ENCODE measurements around the gene SCUBE1.
A peak's percentile ranks its signal among the peaks of the same experiment; 100 is the strongest.

The SCUBE1 gene

GRCh38 chr22:43171019-43171491, 172.1 kb downstream of the SCUBE1 start:
- Histone ChIP-seq H3K9ac (ENCODE audit: insufficient read length) (no peak overlapping the region), H3K4me3 (no peak overlapping the region), H3K36me3 (ENCODE audit: insufficient read depth, low read length) (peaks cover 51% of the 10 kb centered on the region), H3K27ac (no peak overlapping the region), H3K9me3 (ENCODE audit: low read depth, low read length) (no peaks in the 10 kb centered on the region)
- DNase-seq (ENCODE audit: low read depth, low spot score), result no peak
- TF ChIP-seq FOXP2 (optimal IDR thresholded peaks at IDR 0.05; ENCODE audit: control extremely low read depth, extremely low read length, insufficient read depth) (no peak), POLR2AphosphoS5 (IDR thresholded peaks at IDR 0.05; ENCODE audit: borderline replicate concordance, low read depth, low read length) (no peak), EZH2 (IDR thresholded peaks at IDR 0.05) (no peak)

GRCh38 chr22:43170131-43170480, 173.1 kb downstream of the SCUBE1 start:
- H3K9me3 ChIP-seq (ENCODE audit: low read depth, low read length), result no peaks in the 10 kb centered on the region
- no peak overlapping the region for H3K4me3 ChIP-seq
- H3K27ac ChIP-seq, result no peak overlapping the region
- no peak for TF ChIP-seq EZH2 (IDR thresholded peaks at IDR 0.05)
- DNase-seq (ENCODE audit: low read depth, low spot score), result no peak
- peaks cover 44% of the 10 kb centered on the region for H3K36me3 ChIP-seq (ENCODE audit: insufficient read depth, low read length)
- H3K9ac ChIP-seq (ENCODE audit: insufficient read length), result no peak overlapping the region

GRCh38 chr22:43169310-43170130, 173.7 kb downstream of the SCUBE1 start:
- no peak for TF ChIP-seq EZH2 (IDR thresholded peaks at IDR 0.05)
- no peak for TF ChIP-seq FOXP2 (optimal IDR thresholded peaks at IDR 0.05; ENCODE audit: control extremely low read depth, extremely low read length, insufficient read depth)
- no peak for TF ChIP-seq POLR2AphosphoS5 (IDR thresholded peaks at IDR 0.05; ENCODE audit: borderline replicate concordance, low read depth, low read length)
- Histone ChIP-seq H3K4me3 (no peak overlapping the region), H3K9ac (ENCODE audit: insufficient read length) (no peak overlapping the region), H3K9me3 (ENCODE audit: low read depth, low read length) (no peaks in the 10 kb centered on the region), H3K27ac (no peak overlapping the region), H3K36me3 (ENCODE audit: insufficient read depth, low read length) (peaks cover 39% of the 10 kb centered on the region)
- DNase-seq (ENCODE audit: low read depth, low spot score), result no peak

- no peak for DNase-seq (ENCODE audit: low read depth, low spot score)
- no peak for TF ChIP-seq POLR2AphosphoS5 (IDR thresholded peaks at IDR 0.05; ENCODE audit: borderline replicate concordance, low read depth, low read length)
- TF ChIP-seq EZH2 (IDR thresholded peaks at IDR 0.05), result no peak
- TF ChIP-seq FOXP2 (optimal IDR thresholded peaks at IDR 0.05; ENCODE audit: control extremely low read depth, extremely low read length, insufficient read depth), result no peak
- peaks cover 30% of the 10 kb centered on the region; the same call in 1 of the 2 replicates for H3K36me3 ChIP-seq (ENCODE audit: insufficient read depth, low read length)
- no peak overlapping the region for H3K4me3 ChIP-seq
- no peaks in the 10 kb centered on the region for H3K9me3 ChIP-seq (ENCODE audit: low read depth, low read length)
- H3K27ac ChIP-seq, result 0 out of 2 replicates have a peak overlapping the region, but pooled peaks have one; percentile 31
- no peak overlapping the region for H3K9ac ChIP-seq (ENCODE audit: insufficient read length)
Observed at GRCh38 chr22:43168471-43169309, 174.5 kb downstream of the SCUBE1 start.

GRCh38 chr22:43167001-43167589, 176.1 kb downstream of the SCUBE1 start:
- DNase-seq (ENCODE audit: low read depth, low spot score), result no peak
- no peak overlapping the region for H3K4me3 ChIP-seq
- TF ChIP-seq FOXP2 (optimal IDR thresholded peaks at IDR 0.05; ENCODE audit: control extremely low read depth, extremely low read length, insufficient read depth) (no peak), EZH2 (IDR thresholded peaks at IDR 0.05) (no peak), POLR2AphosphoS5 (IDR thresholded peaks at IDR 0.05; ENCODE audit: borderline replicate concordance, low read depth, low read length) (no peak)
- no peak overlapping the region for H3K9ac ChIP-seq (ENCODE audit: insufficient read length)
- H3K27ac ChIP-seq, result peak overlapping the region; percentile 60
- no peaks in the 10 kb centered on the region for H3K9me3 ChIP-seq (ENCODE audit: low read depth, low read length)
- peaks cover 19% of the 10 kb centered on the region; the same call in 1 of the 2 replicates for H3K36me3 ChIP-seq (ENCODE audit: insufficient read depth, low read length)

- Histone ChIP-seq H3K27ac (peak overlapping the region; percentile 60; the same call in 1 of the 2 replicates), H3K9ac (ENCODE audit: insufficient read length) (no peak overlapping the region), H3K4me3 (no peak overlapping the region), H3K36me3 (ENCODE audit: insufficient read depth, low read length) (peaks cover 12% of the 10 kb centered on the region; the same call in 1 of the 2 replicates), H3K9me3 (ENCODE audit: low read depth, low read length) (no peaks in the 10 kb centered on the region)
- TF ChIP-seq EZH2 (IDR thresholded peaks at IDR 0.05) (no peak), POLR2AphosphoS5 (IDR thresholded peaks at IDR 0.05; ENCODE audit: borderline replicate concordance, low read depth, low read length) (no peak), FOXP2 (optimal IDR thresholded peaks at IDR 0.05; ENCODE audit: control extremely low read depth, extremely low read length, insufficient read depth) (no peak)
- DNase-seq (ENCODE audit: low read depth, low spot score), result no peak
Observed at GRCh38 chr22:43166132-43166930, 176.8 kb downstream of the SCUBE1 start.

GRCh38 chr22:43164636-43165035, 178.5 kb downstream of the SCUBE1 start:
- H3K36me3 ChIP-seq (ENCODE audit: insufficient read depth, low read length), result peaks cover 5% of the 10 kb centered on the region; the same call in 1 of the 2 replicates
- no peak overlapping the region for H3K9ac ChIP-seq (ENCODE audit: insufficient read length)
- no peak overlapping the region for H3K27ac ChIP-seq
- no peaks in the 10 kb centered on the region for H3K9me3 ChIP-seq (ENCODE audit: low read depth, low read length)
- no peak for TF ChIP-seq POLR2AphosphoS5 (IDR thresholded peaks at IDR 0.05; ENCODE audit: borderline replicate concordance, low read depth, low read length)
- no peak for TF ChIP-seq EZH2 (IDR thresholded peaks at IDR 0.05)
- TF ChIP-seq FOXP2 (optimal IDR thresholded peaks at IDR 0.05; ENCODE audit: control extremely low read depth, extremely low read length, insufficient read depth), result no peak
- DNase-seq (ENCODE audit: low read depth, low spot score), result no peak
- H3K4me3 ChIP-seq, result no peak overlapping the region
